MM.1S (cell line): ENCODE data around the gene DPP8.

Experiments
- DNase-seq: peaks from one replicate; pipeline ENCODE4 v3.0.0-alpha.2; 2015
- H2AFZ ChIP-seq: fragments of 300-600 bp; sonication (generic); 2 replicates; pipeline ENCODE4 v1.6.0; 2016; ENCODE audit warnings: antibody characterized with exemption, low read length
- H3F3A ChIP-seq: fragments of 300-600 bp; sonication (generic); 2 replicates; pipeline ENCODE4 v1.6.1; 2016; ENCODE audit warnings: mild to moderate bottlenecking, antibody characterized with exemption, low read length, moderate library complexity, mixed read lengths; ENCODE audit not compliant: insufficient read depth
- H3K27ac ChIP-seq: fragments of 300-600 bp; sonication (generic); 2 replicates; pipeline ENCODE4 v1.5.1; 2016; ENCODE audit warnings: mild to moderate bottlenecking, low read length
- H3K27me3 ChIP-seq: fragments of 300-600 bp; sonication (generic); replicated peaks from 2 replicates; pipeline ENCODE4 v1.6.0; 2016; ENCODE audit warnings: low read length; ENCODE audit not compliant: insufficient read depth
- H3K36me3 ChIP-seq: fragments of 300-600 bp; sonication (generic); replicated peaks from 2 replicates; pipeline ENCODE4 v1.6.1; 2016; ENCODE audit warnings: mild to moderate bottlenecking, low read length, mixed read lengths; ENCODE audit not compliant: insufficient read depth
- H3K4me1 ChIP-seq: fragments of 300-600 bp; sonication (generic); 2 replicates; pipeline ENCODE4 v1.6.1; 2016; ENCODE audit warnings: low read length, mixed read lengths
- H3K4me2 ChIP-seq: fragments of 300-600 bp; sonication (generic); 2 replicates; pipeline ENCODE4 v1.6.0; 2016; ENCODE audit warnings: low read depth, low read length
- H3K4me3 ChIP-seq: fragments of 300-600 bp; sonication (generic); 2 replicates; pipeline ENCODE4 v1.5.1; 2016; ENCODE audit warnings: low read length, mixed read lengths
- H3K79me2 ChIP-seq: fragments of 300-600 bp; sonication (generic); 2 replicates; pipeline ENCODE4 v1.6.1; 2016; ENCODE audit warnings: mixed run types, low read length, mixed read lengths
- H3K9ac ChIP-seq: fragments of 300-600 bp; sonication (generic); 2 replicates; pipeline ENCODE4 v1.6.1; 2016; ENCODE audit warnings: low read length, mixed read lengths
- H3K9me2 ChIP-seq: fragments of 300-600 bp; sonication (generic); replicated peaks from 2 replicates; pipeline ENCODE4 v1.6.1; 2016; ENCODE audit warnings: mild to moderate bottlenecking, low read length, mixed read lengths; ENCODE audit not compliant: insufficient read depth
- H3K9me3 ChIP-seq: fragments of 300-600 bp; sonication (generic); replicated peaks from 2 replicates; pipeline ENCODE4 v1.6.1; 2016; ENCODE audit warnings: mild to moderate bottlenecking, low read length, mixed read lengths; ENCODE audit not compliant: insufficient read depth
- H4K20me1 ChIP-seq: fragments of 300-600 bp; sonication (generic); 2 replicates; pipeline ENCODE4 v1.6.1; 2016; ENCODE audit warnings: mild to moderate bottlenecking, low read length, moderate library complexity, mixed read lengths; ENCODE audit not compliant: insufficient read depth
- EZH2 ChIP-seq: fragments of 300-600 bp; sonication (generic); optimal IDR thresholded peaks from 2 replicates; pipeline ENCODE3; 2017; ENCODE audit warnings: low read depth, mild to moderate bottlenecking, antibody characterized with exemption, low read length, mixed read lengths
- EZH2phosphoT487 ChIP-seq: fragments of 300-600 bp; sonication (generic); IDR thresholded peaks from 2 replicates; pipeline ENCODE4 v1.6.1; 2018; ENCODE audit warnings: antibody characterized with exemption, low read length
- TF ChIP-seq, protein P1 (sequence below): fragments of 300-600 bp; sonication (generic); IDR thresholded peaks from 2 replicates; pipeline ENCODE4 v1.5.1; 2016; ENCODE audit warnings: antibody characterized with exemption, low read length, mixed read lengths

Gene DPP8

DNA sequence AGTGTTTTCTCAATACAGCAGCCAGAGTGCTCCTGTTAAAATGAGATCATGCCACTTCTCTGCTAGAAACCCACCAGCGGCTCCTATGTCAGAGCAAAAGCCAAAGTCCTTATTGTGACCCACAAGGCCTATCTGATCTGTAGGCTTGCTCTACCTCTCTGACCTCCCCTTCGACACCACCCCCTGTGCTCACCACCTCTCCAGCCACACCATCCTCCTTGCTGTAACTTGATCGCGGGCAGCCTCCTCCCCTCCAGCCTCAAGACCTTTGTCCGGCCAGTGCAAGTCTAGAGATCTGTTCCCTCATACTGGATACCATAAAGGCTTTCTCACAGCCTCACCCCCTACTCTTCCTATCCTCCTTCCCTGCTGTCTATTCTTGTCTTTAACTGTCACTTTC is 92.8 kb downstream of the DPP8 start:
- Histone ChIP-seq H3K27me3 (peaks cover 40% of the 10 kb centered on the region), H3K4me1 (peaks cover 5% of the 10 kb centered on the region; the same call in 1 of the 2 replicates), H3K4me3 (no peak overlapping the region), H3K27ac (no peak overlapping the region), H3K4me2 (no peak overlapping the region), H3F3A (no peaks in the 10 kb centered on the region), H4K20me1 (no peaks in the 10 kb centered on the region), H3K9me2 (no peaks in the 10 kb centered on the region), H3K36me3 (no peaks in the 10 kb centered on the region), H3K9me3 (no peaks in the 10 kb centered on the region), H2AFZ (no peak overlapping the region), H3K9ac (no peak overlapping the region), H3K79me2 (no peaks in the 10 kb centered on the region)
- TF ChIP-seq EZH2 = no peak
- TF ChIP-seq, protein P1, sequence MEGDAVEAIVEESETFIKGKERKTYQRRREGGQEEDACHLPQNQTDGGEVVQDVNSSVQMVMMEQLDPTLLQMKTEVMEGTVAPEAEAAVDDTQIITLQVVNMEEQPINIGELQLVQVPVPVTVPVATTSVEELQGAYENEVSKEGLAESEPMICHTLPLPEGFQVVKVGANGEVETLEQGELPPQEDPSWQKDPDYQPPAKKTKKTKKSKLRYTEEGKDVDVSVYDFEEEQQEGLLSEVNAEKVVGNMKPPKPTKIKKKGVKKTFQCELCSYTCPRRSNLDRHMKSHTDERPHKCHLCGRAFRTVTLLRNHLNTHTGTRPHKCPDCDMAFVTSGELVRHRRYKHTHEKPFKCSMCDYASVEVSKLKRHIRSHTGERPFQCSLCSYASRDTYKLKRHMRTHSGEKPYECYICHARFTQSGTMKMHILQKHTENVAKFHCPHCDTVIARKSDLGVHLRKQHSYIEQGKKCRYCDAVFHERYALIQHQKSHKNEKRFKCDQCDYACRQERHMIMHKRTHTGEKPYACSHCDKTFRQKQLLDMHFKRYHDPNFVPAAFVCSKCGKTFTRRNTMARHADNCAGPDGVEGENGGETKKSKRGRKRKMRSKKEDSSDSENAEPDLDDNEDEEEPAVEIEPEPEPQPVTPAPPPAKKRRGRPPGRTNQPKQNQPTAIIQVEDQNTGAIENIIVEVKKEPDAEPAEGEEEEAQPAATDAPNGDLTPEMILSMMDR = no peak
- TF ChIP-seq EZH2phosphoT487 = no peak
- DNase-seq = no peak

DNA sequence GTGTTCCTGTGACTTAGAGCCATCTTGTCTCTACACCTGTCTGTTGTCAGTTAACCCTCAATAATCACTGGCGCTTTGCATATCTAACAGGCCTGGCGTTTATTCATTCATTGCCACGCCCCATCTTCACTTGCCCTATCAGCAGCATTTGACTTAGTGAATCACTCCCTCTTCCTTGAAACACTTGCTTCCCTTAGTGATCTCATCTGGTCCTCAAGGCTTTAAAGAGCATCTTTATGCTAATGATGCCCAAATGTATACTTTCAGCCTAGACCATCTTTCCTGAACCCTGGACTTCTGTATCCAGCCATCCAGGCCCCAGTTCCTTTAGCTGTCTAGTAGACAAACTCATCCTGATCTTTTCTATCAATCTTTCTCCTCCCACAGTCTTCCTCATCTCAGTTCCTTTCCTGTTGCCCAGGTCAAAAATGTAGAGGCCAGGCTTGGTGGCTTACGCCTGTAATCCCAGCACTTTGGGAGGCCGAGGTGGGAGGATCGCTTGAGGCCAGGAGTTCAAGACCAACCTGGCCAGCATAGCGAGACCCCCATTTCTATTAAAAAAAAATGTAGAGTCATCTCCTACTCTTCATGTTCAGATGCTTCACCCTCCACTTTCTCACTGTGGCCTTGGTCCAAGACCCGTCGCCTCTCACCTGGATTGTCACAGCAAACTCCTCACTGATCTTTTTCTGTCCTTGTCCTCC is 93.4 kb downstream of the DPP8 start:
- H3K4me3 ChIP-seq = no peak overlapping the region
- H3K27ac ChIP-seq = no peak overlapping the region
- H3K27me3 ChIP-seq = peaks cover 40% of the 10 kb centered on the region
- peaks cover 5% of the 10 kb centered on the region; the same call in 1 of the 2 replicates for H3K4me1 ChIP-seq
- H3K79me2 ChIP-seq = no peaks in the 10 kb centered on the region
- H3K9ac ChIP-seq = no peak overlapping the region
- no peaks in the 10 kb centered on the region for H3F3A ChIP-seq
- H3K9me2 ChIP-seq = no peaks in the 10 kb centered on the region
- no peaks in the 10 kb centered on the region for H3K9me3 ChIP-seq
- TF ChIP-seq EZH2 (no peak), EZH2phosphoT487 (no peak)
- TF ChIP-seq, protein P1 = no peak
- no peaks in the 10 kb centered on the region for H3K36me3 ChIP-seq
- no peak overlapping the region for H3K4me2 ChIP-seq
- DNase-seq = no peak
- H2AFZ ChIP-seq = no peak overlapping the region
- no peaks in the 10 kb centered on the region for H4K20me1 ChIP-seq

DNA sequence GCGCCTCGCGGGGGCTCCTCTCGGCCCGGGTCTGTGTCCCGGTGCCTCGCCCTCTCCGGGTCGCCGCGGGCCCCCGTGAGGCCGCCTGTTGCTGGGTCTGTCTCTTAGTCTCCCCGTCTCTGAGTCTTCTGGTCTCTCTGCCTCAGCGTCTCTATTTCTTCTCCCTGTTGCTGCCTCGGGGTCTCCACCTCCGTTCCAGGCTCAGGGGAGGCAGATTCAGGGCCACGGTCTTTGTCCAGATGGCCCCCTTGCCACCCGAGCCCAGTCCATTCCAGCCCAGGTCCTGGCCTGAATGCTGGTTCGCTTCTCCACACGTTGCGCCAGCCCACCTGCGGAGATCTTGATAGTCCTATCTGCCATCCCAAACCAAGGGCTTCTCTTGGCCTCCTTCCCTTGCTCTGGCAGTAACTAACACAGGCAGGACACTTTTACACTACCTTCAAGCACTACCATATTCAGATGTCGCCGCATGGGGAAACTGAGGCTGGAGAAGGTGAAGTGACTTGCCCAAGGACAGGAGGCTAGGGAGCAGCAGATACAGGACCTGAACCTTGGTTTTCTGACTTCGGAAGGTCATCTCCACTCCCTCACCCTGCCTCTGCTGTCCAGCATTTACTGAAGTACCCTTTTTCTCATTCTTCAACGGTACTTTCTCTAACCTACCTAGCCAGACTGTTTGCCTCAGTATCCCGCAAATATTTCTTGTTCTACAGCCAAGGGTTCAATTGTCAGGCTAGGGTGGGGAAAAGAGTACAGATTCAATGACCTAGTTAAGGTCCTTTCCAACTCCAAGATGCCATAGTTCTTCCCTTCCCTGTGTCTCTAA is 94.1 kb downstream of the DPP8 start:
- no peaks in the 10 kb centered on the region for H3K9me2 ChIP-seq
- DNase-seq = no peak
- peaks cover 5% of the 10 kb centered on the region; the same call in 1 of the 2 replicates for H3K4me1 ChIP-seq
- no peaks in the 10 kb centered on the region for H3K36me3 ChIP-seq
- TF ChIP-seq EZH2phosphoT487 = no peak
- no peak for TF ChIP-seq EZH2
- TF ChIP-seq, protein P1 = no peak
- no peak overlapping the region for H3K4me3 ChIP-seq
- no peak overlapping the region for H3K9ac ChIP-seq
- H4K20me1 ChIP-seq = no peaks in the 10 kb centered on the region
- no peaks in the 10 kb centered on the region for H3K79me2 ChIP-seq
- no peak overlapping the region for H3K4me2 ChIP-seq
- H2AFZ ChIP-seq = no peak overlapping the region
- no peaks in the 10 kb centered on the region for H3K9me3 ChIP-seq
- no peaks in the 10 kb centered on the region for H3F3A ChIP-seq
- no peak overlapping the region for H3K27ac ChIP-seq
- H3K27me3 ChIP-seq = peaks cover 40% of the 10 kb centered on the region
